Ovary (tissue), 9 donors: ENCODE measurements around the gene LPO. TPM values are rescaled to one million over a fixed set of nuclear protein-coding genes. Genes with fewer than 3 reads are reported as not detected.
A peak's percentile ranks its signal among the peaks of the same experiment; 100 is the strongest.

Experiments used
- DNase-seq, 5 donors: peaks; one replicate each; pipeline ENCODE4 v3.0.0-alpha.2; 2019 to 2020
- H3K27ac ChIP-seq, 2 donors: fragments of 200-600 bp; one replicate each; pipeline versions ENCODE4 v1.5.1 to v1.8.0; 2019 to 2022
- H3K27me3 ChIP-seq: fragments of 200-600 bp; one replicate; pipeline ENCODE4 v1.8.0; 2022
- H3K36me3 ChIP-seq: fragments of 200-600 bp; sonication (generic); one replicate; pipeline ENCODE4 v1.5.1; 2019
- H3K4me1 ChIP-seq: one replicate; pipeline ENCODE4 v1.8.1; 2013; ENCODE audit warnings: mild to moderate bottlenecking, moderate library complexity; ENCODE audit not compliant: insufficient read depth
- H3K4me3 ChIP-seq: fragments of 200-600 bp; sonication (generic); one replicate; pipeline ENCODE4 v1.5.1; 2017
- H3K9me3 ChIP-seq, 2 donors: fragments of 200-600 bp in 1 of 2; sonication (generic) in 1 of 2; one replicate each; pipeline versions ENCODE4 v1.5.1 to v1.8.1; 2013 to 2019; ENCODE audit warnings: mild to moderate bottlenecking in 1 of 2, moderate library complexity in 1 of 2
- CTCF ChIP-seq, 3 donors: fragments of 450-650 bp in 2 of 3; fragments of 200-600 bp in 1 of 3; IDR thresholded peaks; one replicate each; pipeline versions ENCODE4 v1.5.1 to v1.8.0; 2016 to 2022; ENCODE audit warnings: antibody characterized with exemption in 3 of 3, mild to moderate bottlenecking in 1 of 3
- EP300 ChIP-seq: sonication (generic); formaldehyde crosslinking; IDR thresholded peaks from one replicate; pipeline ENCODE4 v1.6.1; 2017; ENCODE audit warnings: antibody characterized with exemption
- POLR2A ChIP-seq: fragments of 450-650 bp; IDR thresholded peaks from one replicate; pipeline ENCODE4 v1.6.1; 2017; ENCODE audit warnings: antibody characterized with exemption, mild to moderate bottlenecking, moderate library complexity
- WGBS, 3 donors: extraction: QIAGEN DNeasy Blood & Tissue Kit in 1 of 3; methylation state at CpG; one replicate each; pipeline versions ENCODE4 v1.1.5 to v1.1.7; 2013 to 2017; 5-methylcytosine and 5-hydroxymethylcytosine counted together
- intact Hi-C, 4 donors: fragments of 100-400 bp; cut with DNase I; formaldehyde crosslinking; loops; one replicate each; pipeline versions ENCODE4 v1.11.0 to v1.15.1; 2022 to 2023
- polyA plus RNA-seq, 2 donors: library from polyadenylated mRNA; stranded (reverse); fragments of 200-250 nt in 1 of 2; fragments of 350-450 nt in 1 of 2; fragmentation: Illumina TruSeq in 1 of 2; extraction: RNeasy Lipid Tissue Mini Kit (QIAGEN cat#74804) in 1 of 2; gene quantifications; one replicate each; pipeline ENCODE4 v1.2.3, GENCODE V29; 2013 to 2014
- total RNA-seq, 7 donors: library from RNA; depleted of rRNA in 2 of 7; stranded (reverse); fragments of >200 nt in 2 of 7; fragmentation: NEBNext Ultra II Directional in 3 of 7; extraction: Animal tissue kit (Norgen Biotek cat#: 25700) in 3 of 7; gene quantifications; one replicate each; pipeline versions ENCODE4 v1.1.0 to v1.2.4, GENCODE V29; 2016 to 2023
- donor health status: DM: no; HTN: no; CAD: no; lungs with moderate emphysema.
- donor health status: DM: no; HTN: no; CAD: no.
- donor health status: Bipolar disorder and iron deficiency.
- donor health status: DM: yes; HTN: yes; CAD: no.
- donor health status: DM: no; HTN: no; CAD: no.
- donor health status: DM: yes; HTN: yes; CAD: no.

LPO gene
- total and polyA plus RNA-seq, 9 donors = 0.32 to 1.6 TPM; not detected in 7

GRCh38 chr17:58247511-58248363 lies 9.4 kb downstream of the LPO start:
- Histone ChIP-seq H3K4me3 (no peak overlapping the region), H3K27ac (no peak overlapping the region), H3K36me3 (no peaks in the 10 kb centered on the region), H3K9me3 (no peaks in the 10 kb centered on the region), H3K4me1 (no peaks in the 10 kb centered on the region), H3K27me3 (no peaks in the 10 kb centered on the region)
- TF ChIP-seq POLR2A = no peak
- TF ChIP-seq CTCF (IDR thresholded peaks at IDR 0.05) = no peak
- no peak for TF ChIP-seq EP300
- 76 to 90% (median 82%) methylated on average over 10 of the region's 10 CpGs for WGBS, 3 donors
- DNase-seq = no peak
- intact Hi-C loops = no loop called here

GRCh38 chr17:58248955-58249269 lies 10.5 kb downstream of the LPO start:
- TF ChIP-seq POLR2A (no peak), EP300 (no peak), CTCF (IDR thresholded peaks at IDR 0.05) (no peak)
- intact Hi-C loops = no loop called here
- Histone ChIP-seq H3K4me3 (peak overlapping the region; percentile 38), H3K36me3 (no peaks in the 10 kb centered on the region), H3K27me3 (no peaks in the 10 kb centered on the region), H3K4me1 (no peaks in the 10 kb centered on the region), H3K9me3 (no peaks in the 10 kb centered on the region), H3K27ac (no peak overlapping the region)
- WGBS, 3 donors = 4 to 15% (median 7%) methylated on average over 10 of the region's 10 CpGs
- DNase-seq = no peak

GRCh38 chr17:58249270-58250133 lies 11.1 kb downstream of the LPO start:
- Histone ChIP-seq H3K4me3 (peak overlapping the region; percentile 38), H3K36me3 (no peaks in the 10 kb centered on the region), H3K27ac (no peak overlapping the region), H3K4me1 (no peaks in the 10 kb centered on the region), H3K27me3 (no peaks in the 10 kb centered on the region), H3K9me3 (no peaks in the 10 kb centered on the region)
- DNase-seq = peak; percentile 58 to 83 (median 73)
- no peak for TF ChIP-seq EP300
- peak; percentile 66 to 96 (median 74) for TF ChIP-seq CTCF (IDR thresholded peaks at IDR 0.05)
- no peak for TF ChIP-seq POLR2A
- WGBS, 3 donors = 3% methylated on average over 57 of the region's 57 CpGs
- intact Hi-C loops = no loop called here

GRCh38 chr17:58250344-58251011 lies 12.1 kb downstream of the LPO start:
- 88 to 93% (median 90%) methylated on average over 12 of the region's 12 CpGs for WGBS, 3 donors
- intact Hi-C loops = no loop called here
- no peak for DNase-seq
- Histone ChIP-seq H3K36me3 (no peaks in the 10 kb centered on the region), H3K27ac (no peak overlapping the region), H3K4me3 (no peak overlapping the region), H3K9me3 (no peaks in the 10 kb centered on the region), H3K27me3 (no peaks in the 10 kb centered on the region), H3K4me1 (no peaks in the 10 kb centered on the region)
- TF ChIP-seq EP300 = no peak
- TF ChIP-seq CTCF (IDR thresholded peaks at IDR 0.05) = no peak
- no peak for TF ChIP-seq POLR2A
